ENCODE results near the gene ATG7. TPM values are rescaled to one million over a fixed set of nuclear protein-coding genes. Genes with fewer than 3 reads are reported as not detected.
"Not testable (repeated sequence)": the region's sequence is repeated elsewhere in the genome, so short reads cannot be mapped to it uniquely, and the experiment has no call there.

ATG7 gene
- polyA plus RNA-seq, 6 donors from 2014 or later, result 15.5 to 36.9 (median 18.4) TPM

GRCh38 chr3:11312166-11312565 is 40.0 kb downstream of the ATG7 start:
- DNase-seq, result no peak
- Mint-ChIP-seq H3K27me3 (no peaks in the 10 kb centered on the region), H3K4me3 (no peak overlapping the region), H3K9me3 (no peaks in the 10 kb centered on the region), H3K27ac (no peak overlapping the region), H3K4me1 (no peaks in the 10 kb centered on the region), H3K36me3 (peaks cover 31 to 40% of the 10 kb centered on the region in 2 donors)
- no peak for ATAC-seq (ENCODE audit: low read depth in 2 of 2)

GRCh38 chr3:11317300-11317699 is 45.1 kb downstream of the ATG7 start:
- no peak overlapping the region for H3K4me3 Mint-ChIP-seq

GRCh38 chr3:11322931-11323330 is 50.7 kb downstream of the ATG7 start:
- ATAC-seq (ENCODE audit: low read depth in 2 of 2), result no peak
- no peak overlapping the region for H3K27ac Mint-ChIP-seq
- no peaks in the 10 kb centered on the region for H3K9me3 Mint-ChIP-seq
- H3K36me3 Mint-ChIP-seq, result peaks cover 28 to 32% of the 10 kb centered on the region in 2 donors
- DNase-seq, result no peak
- H3K27me3 Mint-ChIP-seq, result no peaks in the 10 kb centered on the region
- no peaks in the 10 kb centered on the region for H3K4me1 Mint-ChIP-seq
- H3K4me3 Mint-ChIP-seq, result no peak overlapping the region

More at GRCh38 chr3:11317300-11317699, 45.1 kb downstream of the ATG7 start:
- peaks cover 43 to 53% of the 10 kb centered on the region in 2 donors for H3K36me3 Mint-ChIP-seq
- peak overlapping the region in 1 of 6 donors; percentile 57 for H3K27ac Mint-ChIP-seq
- H3K27me3 Mint-ChIP-seq, result no peaks in the 10 kb centered on the region
- no peak for DNase-seq
- no peaks in the 10 kb centered on the region for H3K9me3 Mint-ChIP-seq
- ATAC-seq (ENCODE audit: low read depth in 2 of 2), result no peak
- H3K4me1 Mint-ChIP-seq, result no peaks in the 10 kb centered on the region

- no peak for ATAC-seq (ENCODE audit: low read depth in 2 of 2)
- Mint-ChIP-seq H3K36me3 (peaks cover 22 to 24% of the 10 kb centered on the region in 2 donors), H3K9me3 (no peaks in the 10 kb centered on the region), H3K27ac (no peak overlapping the region), H3K27me3 (no peaks in the 10 kb centered on the region), H3K4me1 (no peaks in the 10 kb centered on the region), H3K4me3 (no peak overlapping the region)
- DNase-seq, result no peak
Observed at GRCh38 chr3:11323813-11324212, 51.6 kb downstream of the ATG7 start.

GRCh38 chr3:11327619-11328018 is 55.4 kb downstream of the ATG7 start:
- no peaks in the 10 kb centered on the region for H3K4me1 Mint-ChIP-seq
- peak overlapping the region in 1 of 6 donors; percentile 27 for H3K27ac Mint-ChIP-seq
- ATAC-seq (ENCODE audit: low read depth in 2 of 2), result no peak
- no peaks in the 10 kb centered on the region for H3K36me3 Mint-ChIP-seq
- no peaks in the 10 kb centered on the region for H3K9me3 Mint-ChIP-seq
- DNase-seq, result no peak
- H3K4me3 Mint-ChIP-seq, result no peak overlapping the region
- no peaks in the 10 kb centered on the region for H3K27me3 Mint-ChIP-seq

- no peaks in the 10 kb centered on the region for H3K27me3 Mint-ChIP-seq
- H3K9me3 Mint-ChIP-seq, result no peaks in the 10 kb centered on the region
- H3K27ac Mint-ChIP-seq, result no peak overlapping the region
- ATAC-seq (ENCODE audit: low read depth in 2 of 2) (no peak), DNase-seq (no peak)
- no peaks in the 10 kb centered on the region for H3K4me1 Mint-ChIP-seq
- no peaks in the 10 kb centered on the region for H3K36me3 Mint-ChIP-seq
- H3K4me3 Mint-ChIP-seq, result no peak overlapping the region
Observed at GRCh38 chr3:11328196-11328945, 56.2 kb downstream of the ATG7 start.

- Mint-ChIP-seq H3K27ac (peak overlapping the region in 1 of 6 donors; percentile 74), H3K36me3 (no peaks in the 10 kb centered on the region), H3K27me3 (no peaks in the 10 kb centered on the region), H3K4me1 (no peaks in the 10 kb centered on the region), H3K9me3 (no peaks in the 10 kb centered on the region), H3K4me3 (no peak overlapping the region)
- no peak for DNase-seq
- ATAC-seq (ENCODE audit: low read depth in 2 of 2), result no peak
Observed at GRCh38 chr3:11329777-11330176, 57.6 kb downstream of the ATG7 start.

- Mint-ChIP-seq H3K27ac (peak overlapping the region in 2 of 6 donors; percentile 23), H3K9me3 (no peaks in the 10 kb centered on the region), H3K4me1 (no peaks in the 10 kb centered on the region), H3K27me3 (no peaks in the 10 kb centered on the region), H3K4me3 (no peak overlapping the region), H3K36me3 (no peaks in the 10 kb centered on the region)
- DNase-seq, result no peak
- no peak for ATAC-seq (ENCODE audit: low read depth in 2 of 2)
Observed at GRCh38 chr3:11331101-11331500, 58.9 kb downstream of the ATG7 start.

GRCh38 chr3:11335056-11335608 is 62.9 kb downstream of the ATG7 start:
- H3K9me3 Mint-ChIP-seq, result no peaks in the 10 kb centered on the region
- H3K4me3 Mint-ChIP-seq, result no peak overlapping the region
- H3K4me1 Mint-ChIP-seq, result no peaks in the 10 kb centered on the region
- H3K36me3 Mint-ChIP-seq, result no peaks in the 10 kb centered on the region
- DNase-seq, result peak; percentile 44
- no peak overlapping the region for H3K27ac Mint-ChIP-seq
- no peaks in the 10 kb centered on the region for H3K27me3 Mint-ChIP-seq
- ATAC-seq (ENCODE audit: low read depth in 2 of 2), result peak; percentile 32 to 58

- Mint-ChIP-seq H3K27ac (peak overlapping the region in 4 of 6 donors; percentile 67 to 95 (median 78)), H3K9me3 (no peaks in the 10 kb centered on the region), H3K4me3 (no peak overlapping the region), H3K27me3 (no peaks in the 10 kb centered on the region), H3K36me3 (peaks cover 0 to 16% of the 10 kb centered on the region in 2 donors), H3K4me1 (no peaks in the 10 kb centered on the region)
- ATAC-seq (ENCODE audit: low read depth in 2 of 2) (no peak), DNase-seq (no peak)
Observed at GRCh38 chr3:11339541-11339940, 67.3 kb downstream of the ATG7 start.

GRCh38 chr3:11346416-11346815 is 74.2 kb downstream of the ATG7 start:
- H3K9me3 Mint-ChIP-seq, result peaks cover 0 to 8% (median 2%) of the 10 kb centered on the region in 7 donors
- no peaks in the 10 kb centered on the region for H3K27me3 Mint-ChIP-seq
- H3K36me3 Mint-ChIP-seq, result peaks cover 28 to 59% of the 10 kb centered on the region in 2 donors
- H3K27ac Mint-ChIP-seq, result no peak overlapping the region
- no peaks in the 10 kb centered on the region for H3K4me1 Mint-ChIP-seq
- ATAC-seq (ENCODE audit: low read depth in 2 of 2) (no peak), DNase-seq (no peak)
- H3K4me3 Mint-ChIP-seq, result no peak overlapping the region

GRCh38 chr3:11348877-11349276 is 76.7 kb downstream of the ATG7 start:
- not testable (repeated sequence) for H3K4me1 Mint-ChIP-seq; H3K27me3 Mint-ChIP-seq; H3K4me3 Mint-ChIP-seq; H3K27ac Mint-ChIP-seq; H3K9me3 Mint-ChIP-seq; ATAC-seq (ENCODE audit: low read depth in 2 of 2); DNase-seq
- H3K36me3 Mint-ChIP-seq, result peaks cover 30 to 64% of the 10 kb centered on the region in 2 donors

- no peak for ATAC-seq (ENCODE audit: low read depth in 2 of 2)
- Mint-ChIP-seq H3K9me3 (peaks cover 0 to 8% (median 2%) of the 10 kb centered on the region in 7 donors), H3K4me1 (no peaks in the 10 kb centered on the region), H3K4me3 (no peak overlapping the region), H3K27me3 (no peaks in the 10 kb centered on the region), H3K36me3 (peaks cover 30 to 59% of the 10 kb centered on the region in 2 donors), H3K27ac (no peak overlapping the region)
- DNase-seq, result no peak
Observed at GRCh38 chr3:11349446-11349845, 77.2 kb downstream of the ATG7 start.

GRCh38 chr3:11350374-11350773 is 78.2 kb downstream of the ATG7 start:
- no peaks in the 10 kb centered on the region for H3K27me3 Mint-ChIP-seq
- H3K9me3 Mint-ChIP-seq, result peaks cover 0 to 8% (median 2%) of the 10 kb centered on the region in 7 donors
- no peaks in the 10 kb centered on the region for H3K4me1 Mint-ChIP-seq
- ATAC-seq (ENCODE audit: low read depth in 2 of 2), result no peak
- H3K36me3 Mint-ChIP-seq, result peaks cover 30 to 59% of the 10 kb centered on the region in 2 donors
- H3K4me3 Mint-ChIP-seq, result no peak overlapping the region
- no peak for DNase-seq
- H3K27ac Mint-ChIP-seq, result no peak overlapping the region
